Measurements from ENCODE around the gene NEUROD4. TPM values are rescaled to one million over a fixed set of nuclear protein-coding genes. Genes with fewer than 3 reads are reported as not detected.

The NEUROD4 gene
- total and polyA plus RNA-seq, 10 of the 15 experiments (the other 5 are each of a cell fraction or from before 2014, with no cell fraction given): 0.06 TPM; not detected in 9

GRCh38 chr12:54991161-54991990, 28.4 kb upstream of the NEUROD4 start (continued):
- TF ChIP-seq ZBTB33 (IDR thresholded peaks at IDR 0.05) (0 out of 2 replicates have a peak, but pooled peaks have one; percentile 24), ATF2 (IDR thresholded peaks at IDR 0.05; ENCODE audit: low read length) (peak; percentile 30; the same call in 1 of the 2 replicates), ZNF687 (IDR thresholded peaks at IDR 0.05) (no peak), ZBED1 (IDR thresholded peaks at IDR 0.05; ENCODE audit: borderline replicate concordance) (no peak), RUNX3 (IDR thresholded peaks at IDR 0.05; ENCODE audit: low read length) (peak; percentile 60), RAD51 (IDR thresholded peaks at IDR 0.05) (no peak), REST (IDR thresholded peaks at IDR 0.05; ENCODE audit: low read depth, low read length) (0 out of 2 replicates have a peak, but pooled peaks have one; percentile 29), NBN (IDR thresholded peaks at IDR 0.05) (0 out of 2 replicates have a peak, but pooled peaks have one; percentile 26), NKRF (conservative IDR thresholded peaks at IDR 0.05) (no peak), TCF3 (IDR thresholded peaks at IDR 0.05; ENCODE audit: borderline replicate concordance, insufficient read depth, low read depth, low read length) (0 out of 2 replicates have a peak, but pooled peaks have one; percentile 54), LARP7 (IDR thresholded peaks at IDR 0.05) (no peak), BACH1 (IDR thresholded peaks at IDR 0.05; ENCODE audit: borderline replicate concordance) (no peak), TCF12 (IDR thresholded peaks at IDR 0.05; ENCODE audit: low read depth, low read length) (peak; percentile 70), JUNB (IDR thresholded peaks at IDR 0.05) (0 out of 2 replicates have a peak, but pooled peaks have one; percentile 1), SMAD1 (IDR thresholded peaks at IDR 0.05; ENCODE audit: low read depth, partially characterized antibody) (no peak), POU2F2 (IDR thresholded peaks at IDR 0.05; ENCODE audit: borderline replicate concordance, low read depth, low read length) (0 out of 3 replicates have a peak, but pooled peaks have one; percentile 42)

All from GM12878 (cell line).